Stimulated activated CD4-positive, alpha-beta T cell treated with anti-CD3 and anti-CD28 coated beads, Interleukin-1b, Interleukin-23, amount 100 ng/mL, for 1 hour (primary cell): Measurements from ENCODE around the gene PWP1.

Experiments
- DNase-seq, 2 donors: peaks; one replicate each; pipeline ENCODE4 v3.0.0-alpha.2; 2020; ENCODE audit warnings: low read depth in 2 of 2

Gene PWP1

DNA sequence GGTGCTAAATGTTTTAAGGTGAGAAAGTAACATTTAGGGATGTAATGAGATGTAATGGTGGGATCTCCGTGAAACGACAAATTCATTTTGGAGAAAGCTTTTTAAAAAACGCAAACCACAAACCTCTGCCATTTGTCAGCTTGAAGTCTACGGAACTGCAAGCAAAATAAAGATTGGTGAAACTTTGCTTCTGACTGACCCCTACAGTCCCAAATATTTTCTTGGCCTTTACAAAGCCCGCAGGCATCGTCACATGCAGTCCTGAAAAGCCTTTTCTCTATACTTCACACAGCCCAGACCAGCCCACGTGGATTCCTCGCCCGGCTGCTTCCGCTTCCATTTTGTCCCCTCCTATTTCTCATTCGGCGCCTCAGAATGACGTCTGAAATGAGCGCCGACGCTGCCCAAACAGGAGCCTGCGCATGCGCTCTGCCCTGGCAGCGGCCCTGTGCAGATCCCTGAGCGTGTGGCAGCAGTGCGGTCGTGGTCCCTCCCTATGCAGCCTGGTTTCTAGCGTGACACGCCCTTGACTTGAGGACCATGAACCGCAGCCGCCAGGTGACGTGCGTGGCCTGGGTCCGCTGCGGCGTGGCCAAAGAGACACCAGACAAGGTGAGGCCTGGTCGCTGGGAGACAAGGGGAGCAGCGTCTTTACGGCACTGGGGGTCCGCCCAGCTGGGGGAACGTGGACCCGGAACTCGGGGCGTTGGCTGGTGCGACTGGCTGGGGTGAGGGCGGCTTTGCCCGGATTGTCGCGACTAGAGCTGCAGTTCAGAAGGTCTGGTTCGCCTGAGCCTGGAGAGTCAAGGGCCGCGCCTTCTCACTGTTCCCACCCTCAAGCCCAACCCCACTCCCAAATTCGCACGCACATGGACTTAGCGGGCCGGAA, at the start of gene PWP1:
PWP1 (plus strand) TSS at position 440 of the 889 bp plus-strand sequence; CDS start at position 541, 101 bp downstream.
- peak; percentile 86 to 88 for DNase-seq

DNA sequence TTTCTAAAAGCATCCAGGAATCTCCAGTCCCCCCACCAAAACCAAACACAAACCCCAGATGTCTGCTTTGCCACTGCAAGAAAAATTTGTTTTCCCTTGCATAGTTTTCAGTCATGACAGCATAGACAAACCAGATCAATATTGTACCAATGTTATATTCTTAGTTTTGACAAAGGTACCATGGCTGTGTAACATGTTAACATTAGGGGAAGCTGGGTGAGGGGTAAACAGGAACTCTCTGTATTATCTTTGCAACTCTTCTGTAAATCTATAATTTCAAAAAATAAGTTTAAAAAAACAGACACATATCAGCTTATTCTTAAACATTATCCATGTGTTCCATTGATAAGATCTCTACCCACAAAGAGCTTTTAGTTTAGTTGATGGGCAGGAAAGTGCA, 44.4 kb upstream of the PWP1 start:
- no peak for DNase-seq

GRCh38 chr12:107642240-107642639, 43.4 kb upstream of the PWP1 start:
- DNase-seq, result no peak

DNA sequence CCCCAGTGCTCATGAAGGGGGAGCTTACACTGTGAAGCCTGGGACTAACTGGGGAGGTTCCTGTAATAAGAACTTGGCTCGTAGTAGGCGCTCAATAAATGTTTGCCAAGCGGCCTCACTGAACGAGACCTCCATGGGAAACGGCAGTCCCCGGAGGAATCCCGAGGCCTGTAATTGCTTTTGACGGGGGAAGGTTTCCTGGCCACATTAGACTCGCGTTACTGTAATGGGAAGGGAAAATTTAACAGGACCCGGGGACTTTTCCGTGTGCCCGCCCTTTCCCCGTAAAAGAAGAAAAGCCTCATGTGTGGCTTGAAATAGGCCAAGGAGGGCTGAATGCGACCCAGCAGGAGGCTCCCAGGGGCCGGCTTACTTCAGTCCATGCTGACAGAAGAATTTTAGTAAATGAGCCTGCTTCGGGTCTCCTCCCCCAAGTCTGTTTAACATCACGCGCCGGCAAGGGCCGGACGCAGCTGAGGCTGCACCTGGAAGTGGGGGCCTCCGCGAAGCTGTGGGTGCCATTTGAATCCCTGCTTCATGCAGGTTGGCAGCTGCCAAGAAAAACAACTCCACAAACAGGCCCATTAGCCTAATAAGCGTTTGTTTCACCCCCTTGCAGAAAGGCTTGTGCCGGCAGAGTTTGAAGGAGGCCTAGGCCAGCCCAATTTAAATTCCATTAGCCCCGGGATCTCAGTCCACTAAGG, 39.8 kb upstream of the PWP1 start:
- DNase-seq, result no peak

DNA sequence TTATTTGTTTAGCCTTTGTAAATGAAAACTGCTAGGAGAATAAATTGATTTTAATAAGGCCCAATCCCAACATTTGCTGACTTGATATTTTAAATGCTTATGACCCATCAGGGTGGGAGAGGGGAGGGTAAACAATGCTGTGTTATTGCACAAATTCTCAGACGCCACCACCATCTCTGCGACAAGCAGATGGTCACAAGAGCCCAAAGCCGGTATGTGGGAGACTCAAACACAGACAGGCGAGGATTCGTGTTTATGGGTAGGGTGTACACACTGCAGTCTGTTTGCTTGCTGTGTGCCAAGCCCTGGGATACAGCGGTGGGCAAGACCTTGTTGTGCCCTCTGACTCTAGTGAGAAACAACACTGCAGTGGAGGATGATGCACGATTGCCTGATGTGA, 39.2 kb upstream of the PWP1 start:
- DNase-seq, result no peak

DNA sequence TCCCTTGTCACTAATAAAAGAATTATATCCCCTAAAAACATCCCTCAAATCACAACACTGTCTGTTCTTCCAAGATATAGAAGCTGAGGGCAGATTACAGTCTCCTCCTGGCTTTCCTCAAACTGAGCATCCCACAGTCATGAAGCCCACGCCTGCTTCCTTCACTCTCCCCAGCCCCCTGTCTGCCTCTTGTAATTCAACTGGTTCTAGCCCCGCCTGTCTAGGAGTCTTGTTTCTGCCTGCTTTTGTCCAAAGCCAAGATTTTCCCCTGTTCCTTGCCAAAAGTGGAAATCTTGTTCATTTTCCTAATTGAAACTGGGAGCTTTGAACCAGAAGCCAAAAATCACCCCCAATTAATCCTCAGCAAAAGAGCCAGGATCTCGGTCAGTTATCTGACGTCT, 35.9 kb upstream of the PWP1 start:
- no peak for DNase-seq

DNA sequence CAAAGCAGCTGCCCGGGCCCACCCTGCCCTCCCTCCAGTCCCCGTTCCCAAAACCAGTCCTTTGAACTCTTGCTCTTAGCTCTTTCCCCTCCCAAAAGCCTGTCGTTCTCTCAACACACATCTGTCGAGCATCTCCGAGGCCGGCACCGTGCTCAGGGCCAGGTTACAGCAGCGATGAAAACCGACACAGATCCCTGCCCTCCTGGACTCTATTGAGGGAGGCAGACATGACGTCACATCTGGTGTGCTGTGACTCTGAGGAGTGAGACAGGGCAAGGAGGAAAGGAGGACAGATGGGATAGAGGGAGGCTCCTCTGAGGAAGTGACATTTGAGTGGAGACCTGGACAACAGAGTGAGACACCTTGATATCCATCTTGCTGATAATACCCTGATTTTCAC, 34.6 kb upstream of the PWP1 start:
- DNase-seq, result no peak

- no peak for DNase-seq
Observed at GRCh38 chr12:107651571-107652449, 33.8 kb upstream of the PWP1 start.

DNA sequence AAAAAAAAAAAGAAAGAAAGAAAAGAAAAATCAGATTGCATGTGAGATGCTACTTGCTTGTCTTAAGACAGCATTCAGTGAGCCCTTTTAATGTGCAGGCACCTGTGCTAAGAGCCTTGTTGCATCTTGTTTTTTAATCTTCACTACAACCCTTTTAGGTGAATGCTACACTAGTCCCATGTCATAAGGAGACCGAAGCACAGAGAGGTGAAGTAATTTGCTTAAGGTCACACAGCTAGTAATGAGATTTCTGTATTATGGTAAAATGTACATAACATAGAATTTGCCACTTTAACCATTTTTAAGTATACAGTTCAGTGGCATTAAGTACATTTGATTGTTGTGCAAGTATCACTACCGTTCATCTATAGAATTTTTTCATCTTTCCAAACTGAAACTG, 32.1 kb upstream of the PWP1 start:
- no peak for DNase-seq

- DNase-seq, result no peak
Observed at GRCh38 chr12:107654873-107655272, 30.7 kb upstream of the PWP1 start.

DNA sequence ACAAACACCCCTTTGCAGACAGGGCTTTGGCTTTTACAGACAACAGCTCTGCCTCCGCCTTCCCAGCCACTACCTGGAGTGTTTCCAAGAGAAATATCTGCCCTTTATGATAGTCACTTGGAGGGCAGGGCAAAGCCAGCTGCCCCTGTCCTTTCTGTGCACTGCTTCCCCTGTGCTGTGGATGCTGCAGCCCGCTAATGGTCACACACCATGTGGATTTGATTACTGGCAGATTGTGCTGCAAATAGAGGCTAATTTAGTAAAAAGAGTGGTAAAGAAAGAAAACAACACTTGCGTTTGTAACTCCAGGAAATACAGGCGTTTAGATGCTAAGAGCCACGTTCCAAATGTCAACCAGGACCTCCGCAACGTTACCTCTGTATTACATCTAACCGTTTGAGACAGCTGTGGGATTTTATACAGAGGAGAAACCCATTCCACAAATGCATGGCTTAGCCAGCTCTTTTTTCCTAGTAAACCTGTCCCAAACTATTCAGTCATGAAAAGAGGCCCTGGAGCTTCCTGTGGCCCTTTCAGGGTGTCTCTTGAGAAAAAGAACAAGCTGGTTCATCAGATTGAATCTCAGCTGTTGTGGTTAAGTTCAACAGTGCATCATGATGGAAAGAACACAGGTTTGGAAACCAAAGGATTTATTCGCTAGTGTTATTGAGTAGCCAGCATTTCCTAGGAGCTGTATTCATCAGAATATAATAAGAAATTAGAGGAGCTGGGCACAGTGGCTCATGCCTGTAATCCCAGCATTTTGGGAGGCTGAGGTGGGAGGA, 30.1 kb upstream of the PWP1 start:
- no peak for DNase-seq

- no peak for DNase-seq
Observed at GRCh38 chr12:107656302-107656701, 29.3 kb upstream of the PWP1 start.

- DNase-seq, result no peak
Observed at GRCh38 chr12:107657133-107657532, 28.5 kb upstream of the PWP1 start.

GRCh38 chr12:107657621-107658020, 28.0 kb upstream of the PWP1 start:
- no peak for DNase-seq

DNA sequence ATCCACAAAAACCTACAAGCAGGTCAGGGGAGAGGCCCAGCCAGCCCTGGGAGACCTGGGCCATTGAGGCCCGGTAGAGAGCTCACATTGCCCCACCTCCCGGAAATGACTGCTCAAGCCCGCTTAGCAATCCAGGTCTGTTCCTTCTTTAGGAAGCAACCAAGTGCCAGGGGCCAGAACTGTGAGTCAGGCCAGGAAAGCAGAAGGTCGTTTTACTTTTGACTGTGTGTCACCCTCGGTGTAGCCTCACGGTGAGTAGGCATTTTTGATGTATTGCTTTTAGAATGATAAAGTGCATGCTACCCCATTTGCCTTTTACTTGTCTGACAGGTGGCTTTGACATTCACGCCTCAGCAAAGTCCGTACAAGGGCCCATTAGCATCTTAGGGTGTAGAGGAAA, 25.4 kb upstream of the PWP1 start:
- no peak for DNase-seq

DNA sequence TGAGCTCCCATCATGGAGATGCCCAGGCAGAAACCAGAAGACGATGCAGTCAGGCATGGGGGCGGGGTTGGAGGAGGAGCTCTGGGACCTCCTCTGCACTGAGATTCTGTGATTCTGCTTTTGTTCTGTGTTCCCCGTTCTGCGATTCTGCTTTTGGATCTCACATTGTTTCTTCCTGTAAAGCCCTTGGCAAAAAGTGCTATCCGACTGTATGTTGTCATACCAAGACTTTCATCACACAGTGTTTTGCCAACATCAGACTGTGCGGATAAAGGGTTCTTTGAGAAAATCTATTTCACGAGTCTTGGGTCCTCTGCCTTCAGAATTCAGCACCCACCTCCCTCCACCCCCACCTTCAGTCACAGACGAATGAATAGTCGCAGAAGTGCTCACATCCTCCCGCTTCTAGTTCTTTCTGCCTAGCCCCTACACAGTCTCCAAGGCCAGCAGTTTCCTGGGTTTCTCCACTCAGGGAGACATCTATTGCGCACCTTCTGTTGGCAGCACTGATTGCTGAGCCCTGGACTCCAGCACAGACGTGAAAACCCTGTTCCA, 24.7 kb upstream of the PWP1 start:
- no peak for DNase-seq

GRCh38 chr12:107661830-107662229, 23.8 kb upstream of the PWP1 start:
- no peak for DNase-seq

DNA sequence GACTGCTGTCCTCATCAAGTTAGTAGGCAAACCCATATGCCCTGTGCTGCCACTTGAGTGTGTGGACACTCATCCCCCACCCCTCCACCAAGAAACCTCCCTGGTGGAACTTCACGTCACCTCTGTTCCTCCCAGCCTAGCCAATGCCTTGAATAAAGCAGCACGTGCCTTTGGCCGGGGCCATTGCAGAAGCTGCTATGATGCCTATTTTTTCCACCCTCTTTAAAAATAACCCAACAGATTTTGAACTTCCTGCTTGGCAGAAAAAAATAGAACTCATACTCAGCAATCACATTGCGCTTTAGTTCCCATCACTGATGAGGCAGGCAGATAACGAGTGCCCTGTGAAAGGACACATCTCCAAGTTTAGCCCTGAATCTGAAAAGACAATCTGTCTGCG, 23.1 kb upstream of the PWP1 start:
- DNase-seq, result no peak

DNA sequence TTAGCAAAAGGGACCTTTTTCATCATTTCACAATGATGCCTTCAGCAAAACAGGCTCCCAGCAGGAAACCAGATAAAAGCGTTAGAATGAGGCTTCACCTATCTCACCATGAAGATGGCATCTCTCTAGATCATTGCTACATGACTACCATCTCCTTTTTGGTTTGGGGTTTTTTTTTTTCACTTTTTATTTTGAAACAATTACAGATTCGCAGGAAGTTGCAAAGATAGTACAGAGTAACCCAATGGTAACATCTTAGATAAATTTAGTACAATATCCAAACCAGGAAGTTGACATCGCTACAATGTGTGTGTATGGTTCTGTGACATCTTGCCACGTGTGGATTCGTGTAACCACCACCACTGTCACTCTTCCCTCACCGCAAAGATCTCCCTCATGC, 22.3 kb upstream of the PWP1 start:
- DNase-seq, result no peak

- DNase-seq, result no peak
Observed at GRCh38 chr12:107666009-107666408, 19.6 kb upstream of the PWP1 start.

DNA sequence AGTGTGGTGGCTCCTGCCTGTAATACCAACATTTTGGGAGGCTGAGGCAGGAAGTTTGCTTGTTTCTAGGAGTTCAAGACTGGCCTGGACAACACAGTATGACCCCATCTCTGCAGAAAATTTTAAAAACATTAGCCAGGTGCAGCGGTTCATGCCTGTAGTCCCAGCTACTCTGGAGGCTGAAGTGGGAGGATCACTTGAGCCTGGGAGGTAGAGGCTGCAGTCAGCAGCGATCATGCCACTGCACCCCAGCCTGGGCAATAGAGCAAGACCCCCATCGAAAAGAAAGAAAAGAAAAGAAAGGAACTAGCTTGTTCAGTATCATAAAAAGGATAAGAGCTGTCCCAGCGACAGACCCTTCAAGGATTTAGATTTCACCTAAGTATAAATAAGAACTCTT, 18.1 kb upstream of the PWP1 start:
- no peak for DNase-seq
